Fibroblast of lung (primary cell): ENCODE results near the gene MYMX. TPM values are rescaled to one million over a fixed set of nuclear protein-coding genes. Genes with fewer than 3 reads are reported as not detected.

Experiments
- DNase-seq, 2 donors: peaks; one replicate each; pipeline versions ENCODE4 v3.0.0 to v3.0.0-alpha.2; 2010; ENCODE audit warnings: low read depth in 2 of 2
- H2AFZ ChIP-seq: 2 replicates; pipeline ENCODE4 v1.5.1; 2012; ENCODE audit warnings: low read length, control low read depth, inconsistent platforms
- H3K27ac ChIP-seq: 2 replicates; pipeline ENCODE4 v1.5.1; 2011; ENCODE audit warnings: low read length, control low read depth; ENCODE audit not compliant: insufficient read depth
- H3K27me3 ChIP-seq: 2 replicates; pipeline ENCODE4 v1.5.1; 2011; ENCODE audit warnings: mild to moderate bottlenecking, low read length; ENCODE audit not compliant: control insufficient read depth, insufficient read depth
- H3K36me3 ChIP-seq: 2 replicates; pipeline ENCODE4 v1.5.1; 2011; ENCODE audit warnings: low read length; ENCODE audit not compliant: control insufficient read depth, insufficient read depth
- H3K4me1 ChIP-seq: 2 replicates; pipeline ENCODE4 v1.5.1; 2011; ENCODE audit warnings: low read length; ENCODE audit not compliant: control insufficient read depth, insufficient read depth; ENCODE audit errors: extremely low read depth
- H3K4me2 ChIP-seq: 2 replicates; pipeline ENCODE4 v1.5.1; 2011; ENCODE audit warnings: low read length, control low read depth; ENCODE audit not compliant: insufficient read depth; ENCODE audit errors: extremely low read depth
- H3K4me3 ChIP-seq, 4 experiments: fragments of 200-600 bp in 1 of 4; sonication (generic) in 1 of 4; replicated peaks in 1 of 4; 2 replicates each; pipeline ENCODE4 v1.5.1; 2011 to 2016; ENCODE audit warnings: low read length in 4 of 4, low read depth in 3 of 4, mild to moderate bottlenecking in 3 of 4, control low read depth in 2 of 4, inconsistent platforms in 1 of 4, mixed read lengths in 1 of 4; ENCODE audit not compliant: insufficient read depth in 1 of 4; ENCODE audit errors: control extremely low read depth in 1 of 4
- H3K79me2 ChIP-seq: 2 replicates; pipeline ENCODE4 v1.5.1; 2012; ENCODE audit warnings: mild to moderate bottlenecking, low read length, inconsistent platforms; ENCODE audit not compliant: control insufficient read depth, insufficient read depth
- H3K9ac ChIP-seq: 2 replicates; pipeline ENCODE4 v1.5.1; 2011; ENCODE audit warnings: mild to moderate bottlenecking, low read length, control low read depth; ENCODE audit not compliant: insufficient read depth
- H3K9me3 ChIP-seq: 2 replicates; pipeline ENCODE4 v1.5.1; 2012; ENCODE audit warnings: low read depth, low read length; ENCODE audit not compliant: control insufficient read depth, insufficient read depth
- H4K20me1 ChIP-seq: 2 replicates; pipeline ENCODE4 v1.5.1; 2011; ENCODE audit warnings: low read length; ENCODE audit not compliant: control insufficient read depth, insufficient read depth; ENCODE audit errors: extremely low read depth
- EZH2 ChIP-seq: IDR thresholded peaks from 2 replicates; pipeline ENCODE4 v1.5.1; 2012; ENCODE audit warnings: low read length, control low read depth, mild to moderate bottlenecking; ENCODE audit errors: missing control alignments
- polyA plus RNA-seq, 2 donors: library from polyadenylated mRNA; depleted of rRNA in 1 of 2; stranded (reverse) in 1 of 2; unstranded in 1 of 2; fragments of >200 nt; gene quantifications; 2 replicates each; pipeline ENCODE4 v1.2.1, GENCODE V29; 2011 to 2012; ENCODE audit warnings: missing spikeins in 1 of 2
- total RNA-seq: library from RNA; depleted of rRNA; stranded (reverse); fragments of >200 nt; gene quantifications from 2 replicates; pipeline ENCODE4 v1.2.1, GENCODE V29; 2014
- TF ChIP-seq, protein P1 (sequence below), 2 donors: IDR thresholded peaks in 1 of 2; conservative IDR thresholded peaks in 1 of 2; 1 replicate in 1 of 2; 2 replicates in 1 of 2; pipeline ENCODE4 v1.5.1; 2011 to 2012; ENCODE audit warnings: low read length in 2 of 2, control low read depth in 1 of 2, inconsistent platforms in 1 of 2, low read depth in 1 of 2, mild to moderate bottlenecking in 1 of 2

Gene MYMX
- total and polyA plus RNA-seq, 2 donors (not counting 1 experiment from before 2014, with no cell fraction given): not detected

DNA sequence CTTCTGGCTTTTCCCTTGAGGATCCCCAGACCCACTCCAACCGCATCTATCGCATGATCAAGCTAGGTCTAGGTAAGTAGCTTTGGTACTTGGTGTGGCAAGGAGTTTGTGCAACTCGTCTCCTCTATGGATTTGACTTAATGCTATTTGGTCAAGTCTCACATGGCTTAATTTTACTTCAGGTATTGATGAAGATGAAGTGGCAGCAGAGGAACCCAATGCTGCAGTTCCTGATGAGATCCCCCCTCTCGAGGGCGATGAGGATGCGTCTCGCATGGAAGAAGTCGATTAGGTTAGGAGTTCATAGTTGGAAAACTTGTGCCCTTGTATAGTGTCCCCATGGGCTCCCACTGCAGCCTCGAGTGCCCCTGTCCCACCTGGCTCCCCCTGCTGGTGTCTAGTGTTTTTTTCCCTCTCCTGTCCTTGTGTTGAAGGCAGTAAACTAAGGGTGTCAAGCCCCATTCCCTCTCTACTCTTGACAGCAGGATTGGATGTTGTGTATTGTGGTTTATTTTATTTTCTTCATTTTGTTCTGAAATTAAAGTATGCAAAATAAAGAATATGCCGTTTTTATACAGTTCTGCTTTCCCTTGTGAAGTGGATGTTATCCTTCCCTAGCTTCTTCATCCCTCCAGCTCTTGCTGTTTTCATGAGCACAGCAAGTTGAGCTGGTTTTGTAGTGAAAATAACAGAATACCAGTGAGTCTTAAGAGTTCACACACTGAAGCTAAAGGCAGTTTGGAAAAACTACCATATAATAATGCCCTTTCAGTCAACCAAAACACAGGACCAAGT lies 36.8 kb downstream of the MYMX start:
- TF ChIP-seq, protein P1, sequence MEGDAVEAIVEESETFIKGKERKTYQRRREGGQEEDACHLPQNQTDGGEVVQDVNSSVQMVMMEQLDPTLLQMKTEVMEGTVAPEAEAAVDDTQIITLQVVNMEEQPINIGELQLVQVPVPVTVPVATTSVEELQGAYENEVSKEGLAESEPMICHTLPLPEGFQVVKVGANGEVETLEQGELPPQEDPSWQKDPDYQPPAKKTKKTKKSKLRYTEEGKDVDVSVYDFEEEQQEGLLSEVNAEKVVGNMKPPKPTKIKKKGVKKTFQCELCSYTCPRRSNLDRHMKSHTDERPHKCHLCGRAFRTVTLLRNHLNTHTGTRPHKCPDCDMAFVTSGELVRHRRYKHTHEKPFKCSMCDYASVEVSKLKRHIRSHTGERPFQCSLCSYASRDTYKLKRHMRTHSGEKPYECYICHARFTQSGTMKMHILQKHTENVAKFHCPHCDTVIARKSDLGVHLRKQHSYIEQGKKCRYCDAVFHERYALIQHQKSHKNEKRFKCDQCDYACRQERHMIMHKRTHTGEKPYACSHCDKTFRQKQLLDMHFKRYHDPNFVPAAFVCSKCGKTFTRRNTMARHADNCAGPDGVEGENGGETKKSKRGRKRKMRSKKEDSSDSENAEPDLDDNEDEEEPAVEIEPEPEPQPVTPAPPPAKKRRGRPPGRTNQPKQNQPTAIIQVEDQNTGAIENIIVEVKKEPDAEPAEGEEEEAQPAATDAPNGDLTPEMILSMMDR (conservative IDR thresholded peaks at IDR 0.05 in 1 of 2, IDR thresholded peaks at IDR 0.05 in 1 of 2; ENCODE audit: low read depth in 1 of 2, low read length in 2 of 2): peak; percentile 43 to 56
- TF ChIP-seq EZH2: no peak
- Histone ChIP-seq H3K4me1 (peaks cover 8% of the 10 kb centered on the region), H3K4me3 (no peak overlapping the region), H2AFZ (no peak overlapping the region), H3K9me3 (no peaks in the 10 kb centered on the region), H3K9ac (no peak overlapping the region), H3K27me3 (no peaks in the 10 kb centered on the region), H3K79me2 (peaks cover 62% of the 10 kb centered on the region), H3K4me2 (no peak overlapping the region), H3K36me3 (peaks cover 36% of the 10 kb centered on the region), H4K20me1 (peaks cover 8% of the 10 kb centered on the region), H3K27ac (no peak overlapping the region)
- DNase-seq: no peak

DNA sequence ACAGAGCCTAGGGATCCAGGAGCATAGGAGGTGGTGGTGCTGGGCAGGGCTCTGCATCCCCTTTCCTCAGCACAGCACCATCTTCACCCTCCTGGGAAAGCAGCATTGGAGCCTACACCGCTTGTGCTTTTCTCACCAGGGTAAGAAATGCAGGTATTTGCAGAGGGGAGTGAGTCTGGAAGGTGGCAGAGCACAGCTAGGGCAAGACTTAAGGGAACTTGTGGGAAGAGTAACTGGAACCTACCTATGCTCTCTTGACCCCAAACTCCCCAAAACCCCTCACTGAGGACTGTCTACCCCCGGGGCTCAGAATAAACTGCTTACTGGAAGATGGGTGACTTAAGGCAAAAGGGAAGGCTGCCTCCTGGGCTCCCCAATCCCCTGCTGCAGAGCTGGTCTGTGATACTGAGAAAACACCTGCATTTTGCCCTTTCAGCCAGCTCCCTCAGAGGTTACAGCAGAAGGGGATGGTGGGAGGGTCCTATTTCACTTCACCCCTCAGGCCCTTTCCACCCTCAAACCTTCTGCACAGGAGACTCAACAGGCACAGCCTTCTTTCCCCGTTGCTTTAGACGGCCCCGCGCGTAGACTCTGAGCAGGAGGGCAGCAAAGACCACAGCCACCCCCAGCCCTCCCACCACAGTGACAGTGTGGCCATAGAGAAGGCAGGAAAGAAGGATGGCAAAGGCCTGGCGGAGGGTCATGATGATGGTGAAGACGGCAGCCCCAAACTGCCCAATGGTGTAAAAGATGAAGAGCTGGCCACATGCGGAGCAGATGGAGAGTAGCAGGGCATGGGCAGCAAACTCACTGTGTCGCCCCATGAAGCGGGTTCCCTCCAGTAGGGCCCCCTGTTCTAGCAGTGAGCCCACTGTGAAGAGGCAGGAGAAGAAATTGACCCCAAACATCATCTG lies 37.7 kb downstream of the MYMX start:
- no peaks in the 10 kb centered on the region for H3K9me3 ChIP-seq
- peaks cover 32% of the 10 kb centered on the region for H3K36me3 ChIP-seq
- no peak overlapping the region for H3K27ac ChIP-seq
- peaks cover 4% of the 10 kb centered on the region for H4K20me1 ChIP-seq
- no peak overlapping the region for H3K4me2 ChIP-seq
- peak overlapping the region in 1 of 4 experiments; percentile 14 for H3K4me3 ChIP-seq
- no peaks in the 10 kb centered on the region for H3K27me3 ChIP-seq
- H3K79me2 ChIP-seq: peaks cover 52% of the 10 kb centered on the region
- peaks cover 8% of the 10 kb centered on the region for H3K4me1 ChIP-seq
- H2AFZ ChIP-seq: no peak overlapping the region
- H3K9ac ChIP-seq: no peak overlapping the region
- TF ChIP-seq, protein P1 (conservative IDR thresholded peaks at IDR 0.05 in 1 of 2, IDR thresholded peaks at IDR 0.05 in 1 of 2; ENCODE audit: low read depth in 1 of 2, low read length in 2 of 2): no peak
- no peak for TF ChIP-seq EZH2
- DNase-seq: peak in 1 of 2 donors; percentile 22
